GM18951 (cell line): ENCODE results near the gene MCUR1.
"Not testable (repeated sequence)": the region's sequence is repeated elsewhere in the genome, so short reads cannot be mapped to it uniquely, and the experiment has no call there.

Experiments used
- POLR2A ChIP-seq: IDR thresholded peaks from 4 replicates; pipeline ENCODE4 v1.6.1; 2011; ENCODE audit warnings: mild to moderate bottlenecking; ENCODE audit not compliant: insufficient read length, insufficient read depth; ENCODE audit errors: extremely low read depth
- in situ Hi-C: fragments of 300-500 bp; cut with MboI; formaldehyde crosslinking; loops from one replicate; pipeline ENCODE4 v1.12.0; 2022; ENCODE audit warnings: low sequenced_read_pairs, mixed read lengths, inconsistent platforms; ENCODE audit not compliant: unreplicated experiment

The MCUR1 gene

GRCh38 chr6:13778028-13778427 is 36.3 kb downstream of the MCUR1 start:
- TF ChIP-seq POLR2A: no peak
- in situ Hi-C loops: no loop called here

- in situ Hi-C loops: no loop called here
- no peak for TF ChIP-seq POLR2A
Measured at GRCh38 chr6:13776602-13777001, 37.8 kb downstream of the MCUR1 start.

GRCh38 chr6:13775466-13775865 is 38.9 kb downstream of the MCUR1 start:
- in situ Hi-C loops: not testable (repeated sequence)

GRCh38 chr6:13772358-13773030 is 41.9 kb downstream of the MCUR1 start:
- in situ Hi-C loops: not testable (repeated sequence)

- no peak for TF ChIP-seq POLR2A
- in situ Hi-C loops: no loop called here
Measured at GRCh38 chr6:13769655-13770053, 44.7 kb downstream of the MCUR1 start.

- in situ Hi-C loops: no loop called here
- no peak for TF ChIP-seq POLR2A
Measured at GRCh38 chr6:13769034-13769654, 45.2 kb downstream of the MCUR1 start.

GRCh38 chr6:13767121-13767808 is 47.1 kb downstream of the MCUR1 start:
- no peak for TF ChIP-seq POLR2A
- in situ Hi-C loops: no loop called here

- no peak for TF ChIP-seq POLR2A
- in situ Hi-C loops: no loop called here
Measured at GRCh38 chr6:13766201-13766634, 48.1 kb downstream of the MCUR1 start.

GRCh38 chr6:13765570-13765969 is 48.8 kb downstream of the MCUR1 start:
- in situ Hi-C loops: no loop called here
- TF ChIP-seq POLR2A: no peak

- in situ Hi-C loops: no loop called here
- no peak for TF ChIP-seq POLR2A
Measured at GRCh38 chr6:13764996-13765395, 49.4 kb downstream of the MCUR1 start.

- TF ChIP-seq POLR2A: no peak
- in situ Hi-C loops: no loop called here
Measured at GRCh38 chr6:13763740-13764381, 50.5 kb downstream of the MCUR1 start.

GRCh38 chr6:13762611-13763441 is 51.5 kb downstream of the MCUR1 start:
- no peak for TF ChIP-seq POLR2A
- in situ Hi-C loops: no loop called here
